Measurements from ENCODE around the gene CHERP. TPM values are rescaled to one million over a fixed set of nuclear protein-coding genes. Genes with fewer than 3 reads are reported as not detected.

Gene CHERP
- total RNA-seq, 1 experiment from 2014 or later, result 101 TPM

DNA sequence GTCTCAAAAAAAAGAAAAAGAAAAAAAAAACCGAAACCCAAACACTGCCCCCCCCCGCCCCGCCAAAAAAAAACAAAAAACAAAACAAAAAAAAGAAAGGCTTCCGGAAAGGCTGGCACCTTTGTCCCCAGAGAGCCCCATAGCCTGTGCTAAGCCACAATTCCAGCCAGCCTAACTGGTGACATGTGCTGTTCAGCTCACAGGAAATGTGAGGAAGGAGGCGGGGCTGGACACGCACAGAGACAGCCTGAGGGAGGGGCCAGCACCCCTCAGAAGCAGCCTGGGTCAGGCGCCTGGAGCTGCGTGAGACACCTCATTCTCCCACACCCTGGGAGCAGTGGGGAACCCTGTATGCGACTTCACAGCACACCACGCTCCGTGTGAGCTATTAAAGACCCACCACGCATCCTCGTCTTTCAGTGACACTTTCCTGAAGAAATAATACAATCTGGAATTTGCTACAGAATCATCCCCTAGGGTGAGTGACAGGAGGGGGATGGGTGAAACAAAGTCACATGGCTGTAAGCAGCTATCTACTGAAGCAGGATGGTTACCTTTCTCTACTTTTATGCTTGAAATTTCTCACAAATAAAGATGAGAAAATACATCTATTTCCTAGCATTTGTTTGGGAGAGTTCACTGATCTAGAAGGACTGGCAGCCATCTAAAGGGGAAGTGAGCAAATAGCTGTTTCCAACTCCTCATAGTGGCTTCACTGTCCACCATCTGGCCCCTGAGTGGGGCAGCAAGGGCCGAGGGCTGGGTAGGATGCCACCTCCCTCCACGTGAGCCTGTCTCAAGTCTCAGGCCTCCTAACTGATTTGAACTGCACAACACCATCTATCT lies 42.2 kb upstream of the CHERP start:
- Histone ChIP-seq H3K23ac (ENCODE audit: insufficient read length, low read depth, low read length) (no peak overlapping the region), H2AK5ac (ENCODE audit: insufficient read length, low read length) (no peak overlapping the region), H3K23me2 (ENCODE audit: insufficient read length, low read depth, low read length, poor library complexity, severe bottlenecking) (no peaks in the 10 kb centered on the region), H2BK20ac (ENCODE audit: low read depth, low read length, poor library complexity, severe bottlenecking) (no peak overlapping the region), H3K4me2 (ENCODE audit: insufficient read depth, insufficient read length, low read length) (peak overlapping the region; percentile 70), H4K5ac (ENCODE audit: insufficient read length, low read depth, low read length) (no peak overlapping the region), H3K27ac (ENCODE audit: insufficient read length, low read depth, low read length) (no peak overlapping the region), H3K9ac (ENCODE audit: extremely low read depth, insufficient read length, low read length) (peak overlapping the region; percentile 39), H3K27me3 (ENCODE audit: insufficient read depth, low read length) (no peaks in the 10 kb centered on the region), H2AFZ (ENCODE audit: low read length) (no peak overlapping the region), H3K79me1 (ENCODE audit: insufficient read depth, low read depth, low read length, poor library complexity, severe bottlenecking) (peaks cover 12% of the 10 kb centered on the region), H3K18ac (ENCODE audit: insufficient read length, low read depth, low read length) (no peak overlapping the region), H3K4ac (ENCODE audit: low read depth, low read length) (no peak overlapping the region), H3T11ph (ENCODE audit: low read length) (no peak overlapping the region), H4K8ac (replicated peaks; ENCODE audit: insufficient read length, low read depth, low read length) (no peak overlapping the region), H4K91ac (ENCODE audit: insufficient read length, low read depth, low read length) (no peak overlapping the region), H2BK15ac (ENCODE audit: low read depth, low read length) (no peak overlapping the region; the same call in 1 of the 2 replicates), H3K79me2 (ENCODE audit: insufficient read depth, low read length) (peaks cover 9% of the 10 kb centered on the region; the same call in 1 of the 2 replicates), H2BK5ac (ENCODE audit: insufficient read length, low read length) (no peak overlapping the region), H3K14ac (ENCODE audit: insufficient read depth, low read length) (no peak overlapping the region; the same call in 1 of the 2 replicates), H2BK12ac (ENCODE audit: insufficient read length, low read depth, low read length) (no peak overlapping the region), H3K9me3 (ENCODE audit: control insufficient read depth, low read depth, low read length) (no peaks in the 10 kb centered on the region), H4K20me1 (ENCODE audit: control insufficient read depth, insufficient read depth, insufficient read length) (no peaks in the 10 kb centered on the region), H3K56ac (ENCODE audit: insufficient read length, low read depth, low read length) (no peak overlapping the region), H3K4me1 (ENCODE audit: insufficient read depth, low read length) (peaks cover 13% of the 10 kb centered on the region), H2BK120ac (ENCODE audit: low read depth, low read length, poor library complexity, severe bottlenecking) (no peak overlapping the region)
- Mint-ChIP-seq H3K4me1 (peaks cover 52 to 59% of the 10 kb centered on the region in 2 experiments), H3K36me3 (ENCODE audit: insufficient read depth in 1 of 3, low read depth in 3 of 3) (no peaks in the 10 kb centered on the region; a peak in 1 of 7 replicates), H3K4me3 (peak overlapping the region; percentile 40; a peak in 4 of 5 replicates), H3K27ac (peak overlapping the region; percentile 77 to 93 (median 91); a peak in 6 of 7 replicates), H3K27me3 (ENCODE audit: low read depth) (no peaks in the 10 kb centered on the region), H3K9me3 (no peaks in the 10 kb centered on the region)
- TF ChIP-seq, protein P1, sequence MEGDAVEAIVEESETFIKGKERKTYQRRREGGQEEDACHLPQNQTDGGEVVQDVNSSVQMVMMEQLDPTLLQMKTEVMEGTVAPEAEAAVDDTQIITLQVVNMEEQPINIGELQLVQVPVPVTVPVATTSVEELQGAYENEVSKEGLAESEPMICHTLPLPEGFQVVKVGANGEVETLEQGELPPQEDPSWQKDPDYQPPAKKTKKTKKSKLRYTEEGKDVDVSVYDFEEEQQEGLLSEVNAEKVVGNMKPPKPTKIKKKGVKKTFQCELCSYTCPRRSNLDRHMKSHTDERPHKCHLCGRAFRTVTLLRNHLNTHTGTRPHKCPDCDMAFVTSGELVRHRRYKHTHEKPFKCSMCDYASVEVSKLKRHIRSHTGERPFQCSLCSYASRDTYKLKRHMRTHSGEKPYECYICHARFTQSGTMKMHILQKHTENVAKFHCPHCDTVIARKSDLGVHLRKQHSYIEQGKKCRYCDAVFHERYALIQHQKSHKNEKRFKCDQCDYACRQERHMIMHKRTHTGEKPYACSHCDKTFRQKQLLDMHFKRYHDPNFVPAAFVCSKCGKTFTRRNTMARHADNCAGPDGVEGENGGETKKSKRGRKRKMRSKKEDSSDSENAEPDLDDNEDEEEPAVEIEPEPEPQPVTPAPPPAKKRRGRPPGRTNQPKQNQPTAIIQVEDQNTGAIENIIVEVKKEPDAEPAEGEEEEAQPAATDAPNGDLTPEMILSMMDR (conservative IDR thresholded peaks at IDR 0.05), result no peak
- peak; percentile 81 for DNase-seq
- no CpG with 5 or more reads among the region's 15 CpGs for WGBS (ENCODE audit: extremely low coverage, insufficient read length, low lambda C conversion rate)

All from H9 (cell line).